ENCODE data around the gene IFNGR1.

IFNGR1 gene

DNA sequence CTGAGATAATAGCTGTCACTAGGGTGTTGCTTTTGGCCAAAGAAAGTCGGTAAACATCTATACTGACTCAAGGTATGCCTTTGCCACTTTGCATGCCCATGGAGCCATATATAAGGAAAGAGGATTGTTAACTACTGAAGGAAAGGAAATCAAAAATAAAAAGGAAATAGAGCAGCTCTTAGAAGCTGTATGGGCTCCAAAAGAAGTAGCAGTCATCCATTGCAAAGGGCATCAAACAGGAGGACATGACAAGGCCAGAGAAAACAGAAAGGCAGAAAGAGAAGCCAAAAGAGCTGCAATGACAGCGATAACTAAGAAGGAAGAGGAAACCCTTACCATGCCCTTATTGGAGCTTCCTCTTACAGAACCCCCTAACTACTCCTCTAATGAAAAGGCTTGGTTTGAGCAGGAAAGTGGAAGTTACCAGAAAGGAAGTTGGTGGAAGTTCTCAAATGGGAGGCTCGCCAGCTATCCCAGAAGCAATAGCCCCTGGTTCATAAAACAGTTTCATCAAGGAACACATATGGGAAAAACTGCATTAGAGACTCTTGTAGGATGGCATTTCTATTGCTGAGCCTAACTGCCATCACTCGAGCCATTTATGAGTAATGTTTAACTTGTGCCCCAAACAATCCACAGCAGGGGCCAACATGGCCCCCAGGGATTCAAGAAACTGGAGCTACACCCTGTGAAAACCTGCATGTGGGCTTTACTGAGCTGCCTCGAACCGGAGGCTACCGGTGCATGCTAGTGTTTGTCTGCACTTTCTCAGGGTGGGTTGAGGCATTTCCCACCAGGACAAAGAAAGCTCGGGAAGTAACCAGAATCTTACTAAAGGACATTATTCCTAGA is 52.7 kb downstream of the IFNGR1 start:
- no peaks in the 10 kb centered on the region for H3K4me1 ChIP-seq (ENCODE audit: control insufficient read depth, insufficient read depth, low read length, poor library complexity, severe bottlenecking)
- no peaks in the 10 kb centered on the region for H3K36me3 ChIP-seq (ENCODE audit: control insufficient read depth, insufficient read depth, low read length)
- 93 to 97% methylated on average over 5 to 6 of the region's 8 CpGs for WGBS, 2 experiments (ENCODE audit: insufficient coverage in 2 of 2)
- peaks cover 29% of the 10 kb centered on the region for H3K9me3 ChIP-seq (ENCODE audit: control insufficient read depth, low read length)
- H3K27ac ChIP-seq (ENCODE audit: low read depth, low read length, severe bottlenecking), result no peak overlapping the region
- no peak overlapping the region for H3K4me3 ChIP-seq (ENCODE audit: extremely low read depth, insufficient read depth, low read length, poor library complexity, severe bottlenecking)

GRCh38 chr6:137165375-137166246 is 53.6 kb downstream of the IFNGR1 start:
- 87 to 89% methylated on average over 5 to 7 of the region's 9 CpGs for WGBS, 2 experiments (ENCODE audit: insufficient coverage in 2 of 2)
- H3K4me1 ChIP-seq (ENCODE audit: control insufficient read depth, insufficient read depth, low read length, poor library complexity, severe bottlenecking), result no peaks in the 10 kb centered on the region
- no peak overlapping the region for H3K27ac ChIP-seq (ENCODE audit: low read depth, low read length, severe bottlenecking)
- no peak overlapping the region for H3K4me3 ChIP-seq (ENCODE audit: extremely low read depth, insufficient read depth, low read length, poor library complexity, severe bottlenecking)
- H3K36me3 ChIP-seq (ENCODE audit: control insufficient read depth, insufficient read depth, low read length), result no peaks in the 10 kb centered on the region
- peaks cover 32% of the 10 kb centered on the region for H3K9me3 ChIP-seq (ENCODE audit: control insufficient read depth, low read length)

GRCh38 chr6:137163732-137164318 is 55.4 kb downstream of the IFNGR1 start:
- no peaks in the 10 kb centered on the region for H3K36me3 ChIP-seq (ENCODE audit: control insufficient read depth, insufficient read depth, low read length)
- no peak overlapping the region for H3K27ac ChIP-seq (ENCODE audit: low read depth, low read length, severe bottlenecking)
- no peak overlapping the region for H3K4me3 ChIP-seq (ENCODE audit: extremely low read depth, insufficient read depth, low read length, poor library complexity, severe bottlenecking)
- WGBS, 2 experiments (ENCODE audit: insufficient coverage in 2 of 2), result 84 to 90% methylated on average over 10 of the region's 12 CpGs
- H3K9me3 ChIP-seq (ENCODE audit: control insufficient read depth, low read length), result peaks cover 32% of the 10 kb centered on the region
- H3K4me1 ChIP-seq (ENCODE audit: control insufficient read depth, insufficient read depth, low read length, poor library complexity, severe bottlenecking), result peaks cover 8% of the 10 kb centered on the region

GRCh38 chr6:137162692-137163306 is 56.4 kb downstream of the IFNGR1 start:
- 82 to 90% methylated on average over 2 to 3 of the region's 3 CpGs for WGBS, 2 experiments (ENCODE audit: insufficient coverage in 2 of 2)
- Histone ChIP-seq H3K36me3 (ENCODE audit: control insufficient read depth, insufficient read depth, low read length) (no peaks in the 10 kb centered on the region), H3K27ac (ENCODE audit: low read depth, low read length, severe bottlenecking) (no peak overlapping the region), H3K4me3 (ENCODE audit: extremely low read depth, insufficient read depth, low read length, poor library complexity, severe bottlenecking) (no peak overlapping the region), H3K4me1 (ENCODE audit: control insufficient read depth, insufficient read depth, low read length, poor library complexity, severe bottlenecking) (peaks cover 8% of the 10 kb centered on the region), H3K9me3 (ENCODE audit: control insufficient read depth, low read length) (peaks cover 32% of the 10 kb centered on the region)

GRCh38 chr6:137161949-137162348 is 57.2 kb downstream of the IFNGR1 start:
- Histone ChIP-seq H3K4me1 (ENCODE audit: control insufficient read depth, insufficient read depth, low read length, poor library complexity, severe bottlenecking) (peaks cover 8% of the 10 kb centered on the region), H3K36me3 (ENCODE audit: control insufficient read depth, insufficient read depth, low read length) (no peaks in the 10 kb centered on the region), H3K27ac (ENCODE audit: low read depth, low read length, severe bottlenecking) (no peak overlapping the region), H3K4me3 (ENCODE audit: extremely low read depth, insufficient read depth, low read length, poor library complexity, severe bottlenecking) (no peak overlapping the region), H3K9me3 (ENCODE audit: control insufficient read depth, low read length) (peaks cover 32% of the 10 kb centered on the region)
- 82 to 88% methylated on average over 3 to 5 of the region's 5 CpGs for WGBS, 2 experiments (ENCODE audit: insufficient coverage in 2 of 2)

DNA sequence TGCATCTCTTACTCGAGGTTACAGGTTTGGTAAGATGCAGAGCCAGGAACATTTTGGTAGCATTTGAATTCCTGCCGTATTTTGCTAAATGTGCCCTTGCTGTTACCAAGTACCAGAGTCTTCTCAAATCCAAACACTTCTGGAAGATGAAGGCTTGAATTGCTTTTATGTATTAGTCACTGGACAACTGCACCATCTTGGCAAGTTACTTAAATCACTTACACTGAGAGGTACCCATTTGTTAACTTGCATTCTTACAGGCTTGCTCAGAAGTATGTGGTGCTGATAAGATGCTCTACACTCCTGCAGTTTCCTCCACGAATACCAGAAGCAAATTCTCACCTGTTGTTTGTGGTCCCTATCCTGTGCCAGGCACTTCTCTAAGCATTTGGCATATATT is 58.4 kb downstream of the IFNGR1 start:
- 100% methylated on average over 1 of the region's 3 CpGs; no CpG with 5 or more reads in 1 of the 2 experiments for WGBS, 2 experiments (ENCODE audit: insufficient coverage in 2 of 2)
- H3K4me3 ChIP-seq (ENCODE audit: extremely low read depth, insufficient read depth, low read length, poor library complexity, severe bottlenecking), result no peak overlapping the region
- no peak overlapping the region for H3K27ac ChIP-seq (ENCODE audit: low read depth, low read length, severe bottlenecking)
- H3K36me3 ChIP-seq (ENCODE audit: control insufficient read depth, insufficient read depth, low read length), result no peaks in the 10 kb centered on the region
- peaks cover 8% of the 10 kb centered on the region for H3K4me1 ChIP-seq (ENCODE audit: control insufficient read depth, insufficient read depth, low read length, poor library complexity, severe bottlenecking)
- peaks cover 32% of the 10 kb centered on the region for H3K9me3 ChIP-seq (ENCODE audit: control insufficient read depth, low read length)

- peaks cover 32% of the 10 kb centered on the region for H3K9me3 ChIP-seq (ENCODE audit: control insufficient read depth, low read length)
- no peaks in the 10 kb centered on the region for H3K36me3 ChIP-seq (ENCODE audit: control insufficient read depth, insufficient read depth, low read length)
- no peak overlapping the region for H3K27ac ChIP-seq (ENCODE audit: low read depth, low read length, severe bottlenecking)
- peaks cover 8% of the 10 kb centered on the region for H3K4me1 ChIP-seq (ENCODE audit: control insufficient read depth, insufficient read depth, low read length, poor library complexity, severe bottlenecking)
- H3K4me3 ChIP-seq (ENCODE audit: extremely low read depth, insufficient read depth, low read length, poor library complexity, severe bottlenecking), result no peak overlapping the region
Observed at GRCh38 chr6:137159912-137160311, 59.3 kb downstream of the IFNGR1 start.

GRCh38 chr6:137157601-137158000 is 61.6 kb downstream of the IFNGR1 start:
- Histone ChIP-seq H3K9me3 (ENCODE audit: control insufficient read depth, low read length) (peaks cover 11% of the 10 kb centered on the region), H3K27ac (ENCODE audit: low read depth, low read length, severe bottlenecking) (no peak overlapping the region), H3K4me1 (ENCODE audit: control insufficient read depth, insufficient read depth, low read length, poor library complexity, severe bottlenecking) (peaks cover 8% of the 10 kb centered on the region), H3K4me3 (ENCODE audit: extremely low read depth, insufficient read depth, low read length, poor library complexity, severe bottlenecking) (no peak overlapping the region), H3K36me3 (ENCODE audit: control insufficient read depth, insufficient read depth, low read length) (no peaks in the 10 kb centered on the region)
- 96 to 100% methylated on average over 3 of the region's 4 CpGs for WGBS, 2 experiments (ENCODE audit: insufficient coverage in 2 of 2)

DNA sequence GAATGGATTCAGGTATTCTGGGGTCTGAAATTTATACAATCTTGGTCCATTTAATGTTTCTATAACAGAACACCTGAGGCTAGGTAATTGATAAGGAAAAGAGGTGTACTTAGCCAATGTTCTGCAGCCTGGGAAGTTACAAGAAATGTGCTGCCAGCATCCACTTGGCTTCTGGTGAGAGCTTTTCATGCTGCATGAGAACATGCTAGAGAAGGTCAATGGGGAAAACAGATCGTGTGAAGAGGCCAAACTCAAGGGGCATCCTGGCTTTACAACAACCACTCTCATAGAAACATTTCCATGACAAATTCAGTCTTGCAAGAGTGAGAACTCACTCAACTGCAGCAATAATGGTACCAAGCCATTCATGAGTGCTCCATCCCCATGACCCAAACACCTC is 62.5 kb downstream of the IFNGR1 start:
- peaks cover 4% of the 10 kb centered on the region for H3K9me3 ChIP-seq (ENCODE audit: control insufficient read depth, low read length)
- WGBS, 2 experiments (ENCODE audit: insufficient coverage in 2 of 2), result 86 to 100% methylated on average over 1 of the region's 1 CpG
- H3K36me3 ChIP-seq (ENCODE audit: control insufficient read depth, insufficient read depth, low read length), result no peaks in the 10 kb centered on the region
- no peak overlapping the region for H3K4me3 ChIP-seq (ENCODE audit: extremely low read depth, insufficient read depth, low read length, poor library complexity, severe bottlenecking)
- no peak overlapping the region for H3K27ac ChIP-seq (ENCODE audit: low read depth, low read length, severe bottlenecking)
- peaks cover 8% of the 10 kb centered on the region for H3K4me1 ChIP-seq (ENCODE audit: control insufficient read depth, insufficient read depth, low read length, poor library complexity, severe bottlenecking)

DNA sequence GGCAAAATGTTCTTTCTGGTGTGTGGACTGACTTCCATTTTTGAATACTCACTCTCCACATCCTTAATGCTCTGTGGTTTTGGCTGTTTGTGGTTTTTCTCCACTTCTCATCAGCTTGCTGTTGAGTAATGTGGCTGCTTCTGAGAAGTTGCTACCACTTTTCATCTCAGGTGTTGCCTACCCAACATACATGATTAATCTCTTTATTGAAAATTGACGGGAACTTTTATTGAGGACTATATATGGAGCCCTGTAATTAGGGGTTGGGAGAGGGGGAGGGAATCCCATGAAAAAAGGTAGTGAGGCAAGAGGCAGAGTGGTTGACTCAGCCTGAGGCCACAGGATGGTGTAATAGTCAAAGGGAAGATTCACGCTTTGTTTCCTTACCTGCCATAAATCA is 63.4 kb downstream of the IFNGR1 start:
- Histone ChIP-seq H3K36me3 (ENCODE audit: control insufficient read depth, insufficient read depth, low read length) (no peaks in the 10 kb centered on the region), H3K27ac (ENCODE audit: low read depth, low read length, severe bottlenecking) (no peak overlapping the region), H3K4me1 (ENCODE audit: control insufficient read depth, insufficient read depth, low read length, poor library complexity, severe bottlenecking) (peaks cover 8% of the 10 kb centered on the region), H3K9me3 (ENCODE audit: control insufficient read depth, low read length) (no peaks in the 10 kb centered on the region), H3K4me3 (ENCODE audit: extremely low read depth, insufficient read depth, low read length, poor library complexity, severe bottlenecking) (no peak overlapping the region)
- 100% methylated on average over 1 of the region's 2 CpGs; no CpG with 5 or more reads in 1 of the 2 experiments for WGBS, 2 experiments (ENCODE audit: insufficient coverage in 2 of 2)

Data from mesodermal cell (in vitro differentiated cells).